ENCODE results near the gene GPR108. TPM values are rescaled to one million over a fixed set of nuclear protein-coding genes. Genes with fewer than 3 reads are reported as not detected.

GPR108 gene
- total and polyA plus RNA-seq, 2 of the 13 experiments (the other 11 are each of a cell fraction or from before 2014, with no cell fraction given): 36.4 to 63.0 TPM

DNA sequence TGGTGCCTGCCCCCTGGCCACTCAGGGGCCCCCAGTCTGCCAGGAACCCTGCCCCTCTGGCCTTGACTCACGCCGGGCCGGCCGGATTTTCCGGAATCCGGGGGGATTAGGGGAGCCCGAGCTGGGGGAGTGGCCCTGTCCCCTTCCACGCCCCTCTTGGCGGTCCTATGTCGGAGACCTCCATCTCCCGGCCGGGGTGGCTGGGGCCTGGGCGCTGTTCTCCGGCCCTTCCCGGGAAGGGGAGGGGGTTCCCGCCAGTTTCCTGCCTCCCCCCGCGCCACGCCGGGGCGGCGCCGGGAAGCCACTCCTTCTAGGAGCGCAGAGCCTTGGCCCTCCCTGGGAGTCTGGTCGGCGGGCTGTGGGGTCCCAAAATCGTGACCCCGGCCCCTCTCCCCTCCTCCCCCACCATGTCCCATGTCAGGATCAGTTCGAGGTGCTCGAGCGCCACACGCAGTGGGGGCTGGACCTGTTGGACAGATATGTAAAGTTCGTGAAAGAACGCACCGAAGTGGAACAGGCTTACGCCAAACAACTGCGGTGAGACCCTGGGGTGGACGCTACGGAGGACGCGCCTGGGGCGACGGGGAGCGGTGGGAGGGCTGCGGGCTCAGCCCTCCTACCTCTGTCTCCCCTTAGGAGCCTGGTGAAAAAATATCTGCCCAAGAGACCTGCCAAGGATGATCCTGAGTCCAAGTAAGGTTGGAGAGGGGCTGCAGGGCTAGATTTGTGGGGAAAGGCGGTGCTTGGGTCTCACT is 3.4 kb upstream of the GPR108 start (continued):
- TF ChIP-seq POLR2AphosphoS2 (IDR thresholded peaks at IDR 0.05; ENCODE audit: low read depth, low read length) (no peak), GATAD1 (CRISPR knock-in tag; IDR thresholded peaks at IDR 0.05) (no peak), PPARG (CRISPR knock-in tag; conservative IDR thresholded peaks at IDR 0.05) (0 out of 2 replicates have a peak, but pooled peaks have one; percentile 9), ZNF552 (CRISPR knock-in tag; IDR thresholded peaks at IDR 0.05; ENCODE audit: borderline replicate concordance) (no peak), ZNF746 (CRISPR knock-in tag; IDR thresholded peaks at IDR 0.05) (peak; percentile 52; the same call in 1 of the 2 replicates), FOXA3 (CRISPR knock-in tag; IDR thresholded peaks at IDR 0.05) (0 out of 2 replicates have a peak, but pooled peaks have one; percentile 8), ZNF263 (CRISPR knock-in tag; IDR thresholded peaks at IDR 0.05) (no peak), CCDC6 (CRISPR knock-in tag; IDR thresholded peaks at IDR 0.05) (no peak), TOE1 (CRISPR knock-in tag; IDR thresholded peaks at IDR 0.05) (no peak), ZNF232 (CRISPR knock-in tag; IDR thresholded peaks at IDR 0.05; ENCODE audit: borderline replicate concordance) (no peak), NR2F6 (IDR thresholded peaks at IDR 0.05) (peak; percentile 36; the same call in 1 of the 2 replicates), NR2F6 (CRISPR knock-in tag; IDR thresholded peaks at IDR 0.05) (peak; percentile 75), RARA (CRISPR knock-in tag; IDR thresholded peaks at IDR 0.05) (peak; percentile 23; the same call in 1 of the 2 replicates)
- TF ChIP-seq, protein P1, sequence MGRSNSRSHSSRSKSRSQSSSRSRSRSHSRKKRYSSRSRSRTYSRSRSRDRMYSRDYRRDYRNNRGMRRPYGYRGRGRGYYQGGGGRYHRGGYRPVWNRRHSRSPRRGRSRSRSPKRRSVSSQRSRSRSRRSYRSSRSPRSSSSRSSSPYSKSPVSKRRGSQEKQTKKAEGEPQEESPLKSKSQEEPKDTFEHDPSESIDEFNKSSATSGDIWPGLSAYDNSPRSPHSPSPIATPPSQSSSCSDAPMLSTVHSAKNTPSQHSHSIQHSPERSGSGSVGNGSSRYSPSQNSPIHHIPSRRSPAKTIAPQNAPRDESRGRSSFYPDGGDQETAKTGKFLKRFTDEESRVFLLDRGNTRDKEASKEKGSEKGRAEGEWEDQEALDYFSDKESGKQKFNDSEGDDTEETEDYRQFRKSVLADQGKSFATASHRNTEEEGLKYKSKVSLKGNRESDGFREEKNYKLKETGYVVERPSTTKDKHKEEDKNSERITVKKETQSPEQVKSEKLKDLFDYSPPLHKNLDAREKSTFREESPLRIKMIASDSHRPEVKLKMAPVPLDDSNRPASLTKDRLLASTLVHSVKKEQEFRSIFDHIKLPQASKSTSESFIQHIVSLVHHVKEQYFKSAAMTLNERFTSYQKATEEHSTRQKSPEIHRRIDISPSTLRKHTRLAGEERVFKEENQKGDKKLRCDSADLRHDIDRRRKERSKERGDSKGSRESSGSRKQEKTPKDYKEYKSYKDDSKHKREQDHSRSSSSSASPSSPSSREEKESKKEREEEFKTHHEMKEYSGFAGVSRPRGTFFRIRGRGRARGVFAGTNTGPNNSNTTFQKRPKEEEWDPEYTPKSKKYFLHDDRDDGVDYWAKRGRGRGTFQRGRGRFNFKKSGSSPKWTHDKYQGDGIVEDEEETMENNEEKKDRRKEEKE (IDR thresholded peaks at IDR 0.05): no peak
- TF ChIP-seq, protein P2, sequence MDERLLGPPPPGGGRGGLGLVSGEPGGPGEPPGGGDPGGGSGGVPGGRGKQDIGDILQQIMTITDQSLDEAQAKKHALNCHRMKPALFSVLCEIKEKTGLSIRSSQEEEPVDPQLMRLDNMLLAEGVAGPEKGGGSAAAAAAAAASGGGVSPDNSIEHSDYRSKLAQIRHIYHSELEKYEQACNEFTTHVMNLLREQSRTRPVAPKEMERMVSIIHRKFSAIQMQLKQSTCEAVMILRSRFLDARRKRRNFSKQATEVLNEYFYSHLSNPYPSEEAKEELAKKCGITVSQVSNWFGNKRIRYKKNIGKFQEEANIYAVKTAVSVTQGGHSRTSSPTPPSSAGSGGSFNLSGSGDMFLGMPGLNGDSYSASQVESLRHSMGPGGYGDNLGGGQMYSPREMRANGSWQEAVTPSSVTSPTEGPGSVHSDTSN (CRISPR knock-in tag; IDR thresholded peaks at IDR 0.05): no peak
- TF ChIP-seq, protein P3, sequence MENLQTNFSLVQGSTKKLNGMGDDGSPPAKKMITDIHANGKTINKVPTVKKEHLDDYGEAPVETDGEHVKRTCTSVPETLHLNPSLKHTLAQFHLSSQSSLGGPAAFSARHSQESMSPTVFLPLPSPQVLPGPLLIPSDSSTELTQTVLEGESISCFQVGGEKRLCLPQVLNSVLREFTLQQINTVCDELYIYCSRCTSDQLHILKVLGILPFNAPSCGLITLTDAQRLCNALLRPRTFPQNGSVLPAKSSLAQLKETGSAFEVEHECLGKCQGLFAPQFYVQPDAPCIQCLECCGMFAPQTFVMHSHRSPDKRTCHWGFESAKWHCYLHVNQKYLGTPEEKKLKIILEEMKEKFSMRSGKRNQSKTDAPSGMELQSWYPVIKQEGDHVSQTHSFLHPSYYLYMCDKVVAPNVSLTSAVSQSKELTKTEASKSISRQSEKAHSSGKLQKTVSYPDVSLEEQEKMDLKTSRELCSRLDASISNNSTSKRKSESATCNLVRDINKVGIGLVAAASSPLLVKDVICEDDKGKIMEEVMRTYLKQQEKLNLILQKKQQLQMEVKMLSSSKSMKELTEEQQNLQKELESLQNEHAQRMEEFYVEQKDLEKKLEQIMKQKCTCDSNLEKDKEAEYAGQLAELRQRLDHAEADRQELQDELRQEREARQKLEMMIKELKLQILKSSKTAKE (CRISPR knock-in tag; IDR thresholded peaks at IDR 0.05; ENCODE audit: borderline replicate concordance): peak; percentile 37; the same call in 1 of the 2 replicates
- TF ChIP-seq, protein P4, sequence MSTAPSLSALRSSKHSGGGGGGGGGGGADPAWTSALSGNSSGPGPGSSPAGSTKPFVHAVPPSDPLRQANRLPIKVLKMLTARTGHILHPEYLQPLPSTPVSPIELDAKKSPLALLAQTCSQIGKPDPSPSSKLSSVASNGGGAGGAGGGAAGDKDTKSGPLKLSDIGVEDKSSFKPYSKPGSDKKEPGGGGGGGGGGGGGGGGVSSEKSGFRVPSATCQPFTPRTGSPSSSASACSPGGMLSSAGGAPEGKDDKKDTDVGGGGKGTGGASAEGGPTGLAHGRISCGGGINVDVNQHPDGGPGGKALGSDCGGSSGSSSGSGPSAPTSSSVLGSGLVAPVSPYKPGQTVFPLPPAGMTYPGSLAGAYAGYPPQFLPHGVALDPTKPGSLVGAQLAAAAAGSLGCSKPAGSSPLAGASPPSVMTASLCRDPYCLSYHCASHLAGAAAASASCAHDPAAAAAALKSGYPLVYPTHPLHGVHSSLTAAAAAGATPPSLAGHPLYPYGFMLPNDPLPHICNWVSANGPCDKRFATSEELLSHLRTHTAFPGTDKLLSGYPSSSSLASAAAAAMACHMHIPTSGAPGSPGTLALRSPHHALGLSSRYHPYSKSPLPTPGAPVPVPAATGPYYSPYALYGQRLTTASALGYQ (CRISPR knock-in tag; IDR thresholded peaks at IDR 0.05): no peak
- TF ChIP-seq, protein P5, sequence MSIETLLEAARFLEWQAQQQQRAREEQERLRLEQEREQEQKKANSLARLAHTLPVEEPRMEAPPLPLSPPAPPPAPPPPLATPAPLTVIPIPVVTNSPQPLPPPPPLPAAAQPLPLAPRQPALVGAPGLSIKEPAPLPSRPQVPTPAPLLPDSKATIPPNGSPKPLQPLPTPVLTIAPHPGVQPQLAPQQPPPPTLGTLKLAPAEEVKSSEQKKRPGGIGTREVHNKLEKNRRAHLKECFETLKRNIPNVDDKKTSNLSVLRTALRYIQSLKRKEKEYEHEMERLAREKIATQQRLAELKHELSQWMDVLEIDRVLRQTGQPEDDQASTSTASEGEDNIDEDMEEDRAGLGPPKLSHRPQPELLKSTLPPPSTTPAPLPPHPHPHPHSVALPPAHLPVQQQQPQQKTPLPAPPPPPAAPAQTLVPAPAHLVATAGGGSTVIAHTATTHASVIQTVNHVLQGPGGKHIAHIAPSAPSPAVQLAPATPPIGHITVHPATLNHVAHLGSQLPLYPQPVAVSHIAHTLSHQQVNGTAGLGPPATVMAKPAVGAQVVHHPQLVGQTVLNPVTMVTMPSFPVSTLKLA (IDR thresholded peaks at IDR 0.05): no peak
- TF ChIP-seq, protein P6, sequence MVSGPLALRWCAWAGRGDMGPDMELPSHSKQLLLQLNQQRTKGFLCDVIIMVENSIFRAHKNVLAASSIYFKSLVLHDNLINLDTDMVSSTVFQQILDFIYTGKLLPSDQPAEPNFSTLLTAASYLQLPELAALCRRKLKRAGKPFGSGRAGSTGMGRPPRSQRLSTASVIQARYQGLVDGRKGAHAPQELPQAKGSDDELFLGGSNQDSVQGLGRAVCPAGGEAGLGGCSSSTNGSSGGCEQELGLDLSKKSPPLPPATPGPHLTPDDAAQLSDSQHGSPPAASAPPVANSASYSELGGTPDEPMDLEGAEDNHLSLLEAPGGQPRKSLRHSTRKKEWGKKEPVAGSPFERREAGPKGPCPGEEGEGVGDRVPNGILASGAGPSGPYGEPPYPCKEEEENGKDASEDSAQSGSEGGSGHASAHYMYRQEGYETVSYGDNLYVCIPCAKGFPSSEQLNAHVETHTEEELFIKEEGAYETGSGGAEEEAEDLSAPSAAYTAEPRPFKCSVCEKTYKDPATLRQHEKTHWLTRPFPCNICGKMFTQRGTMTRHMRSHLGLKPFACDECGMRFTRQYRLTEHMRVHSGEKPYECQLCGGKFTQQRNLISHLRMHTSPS (CRISPR knock-in tag; IDR thresholded peaks at IDR 0.05; ENCODE audit: low read depth): no peak
